ENCODE results near the gene ARRB1.

GRCh38 chr11:75319035-75319877, 32.2 kb downstream of the ARRB1 start:
- TF ChIP-seq, protein P1, sequence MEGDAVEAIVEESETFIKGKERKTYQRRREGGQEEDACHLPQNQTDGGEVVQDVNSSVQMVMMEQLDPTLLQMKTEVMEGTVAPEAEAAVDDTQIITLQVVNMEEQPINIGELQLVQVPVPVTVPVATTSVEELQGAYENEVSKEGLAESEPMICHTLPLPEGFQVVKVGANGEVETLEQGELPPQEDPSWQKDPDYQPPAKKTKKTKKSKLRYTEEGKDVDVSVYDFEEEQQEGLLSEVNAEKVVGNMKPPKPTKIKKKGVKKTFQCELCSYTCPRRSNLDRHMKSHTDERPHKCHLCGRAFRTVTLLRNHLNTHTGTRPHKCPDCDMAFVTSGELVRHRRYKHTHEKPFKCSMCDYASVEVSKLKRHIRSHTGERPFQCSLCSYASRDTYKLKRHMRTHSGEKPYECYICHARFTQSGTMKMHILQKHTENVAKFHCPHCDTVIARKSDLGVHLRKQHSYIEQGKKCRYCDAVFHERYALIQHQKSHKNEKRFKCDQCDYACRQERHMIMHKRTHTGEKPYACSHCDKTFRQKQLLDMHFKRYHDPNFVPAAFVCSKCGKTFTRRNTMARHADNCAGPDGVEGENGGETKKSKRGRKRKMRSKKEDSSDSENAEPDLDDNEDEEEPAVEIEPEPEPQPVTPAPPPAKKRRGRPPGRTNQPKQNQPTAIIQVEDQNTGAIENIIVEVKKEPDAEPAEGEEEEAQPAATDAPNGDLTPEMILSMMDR (IDR thresholded peaks at IDR 0.05) = no peak
- TF ChIP-seq CHD2 (IDR thresholded peaks at IDR 0.05; ENCODE audit: low read length, partially characterized antibody) = no peak
- no peak for TF ChIP-seq RAD21 (IDR thresholded peaks at IDR 0.05; ENCODE audit: low read length)
- TF ChIP-seq EP300 (IDR thresholded peaks at IDR 0.05; ENCODE audit: borderline replicate concordance in 1 of 2, low read depth in 1 of 2, low read length in 1 of 2) = no peak
- TF ChIP-seq NRF1 (IDR thresholded peaks at IDR 0.05; ENCODE audit: low read depth, low read length) = no peak
- TF ChIP-seq POLR2AphosphoS5 (IDR thresholded peaks at IDR 0.05; ENCODE audit: low read depth, low read length) = no peak
- TF ChIP-seq YY1 (IDR thresholded peaks at IDR 0.05; ENCODE audit: low read depth) = no peak
- TF ChIP-seq FOXJ3 (CRISPR knock-in tag; IDR thresholded peaks at IDR 0.05) = no peak
- TF ChIP-seq GATA2 (CRISPR knock-in tag; IDR thresholded peaks at IDR 0.05) = no peak

All from SK-N-SH (cell line).